IPS DF 4.7 (cell line): Measurements from ENCODE around the gene CCND1.

Experiments used
- DNase-seq: peaks from one replicate; pipeline ENCODE4 v3.0.0-alpha.2; 2013; ENCODE audit warnings: low spot score; ENCODE audit errors: extremely low read depth

CCND1 gene

GRCh38 chr11:69640260-69640994 lies 529 bp upstream of the CCND1 start:
- DNase-seq: no peak

GRCh38 chr11:69641681-69642548 lies 959 bp downstream of the CCND1 start:
- DNase-seq: no peak

- no peak for DNase-seq
Measured at GRCh38 chr11:69642549-69642912, 1.6 kb downstream of the CCND1 start.

- DNase-seq: no peak
Measured at GRCh38 chr11:69642913-69643632, 2.1 kb downstream of the CCND1 start.

- no peak for DNase-seq
Measured at GRCh38 chr11:69643646-69644045, 2.7 kb downstream of the CCND1 start.

- no peak for DNase-seq
Measured at GRCh38 chr11:69644071-69644961, 3.4 kb downstream of the CCND1 start.

- no peak for DNase-seq
Measured at GRCh38 chr11:69644962-69645675, 4.2 kb downstream of the CCND1 start.

GRCh38 chr11:69645801-69646492 lies 5.0 kb downstream of the CCND1 start:
- no peak for DNase-seq

GRCh38 chr11:69646493-69647389 lies 5.8 kb downstream of the CCND1 start:
- DNase-seq: no peak

GRCh38 chr11:69647390-69647748 lies 6.4 kb downstream of the CCND1 start:
- no peak for DNase-seq

- no peak for DNase-seq
Measured at GRCh38 chr11:69647761-69648497, 7.0 kb downstream of the CCND1 start.

GRCh38 chr11:69648679-69649575 lies 8.0 kb downstream of the CCND1 start:
- DNase-seq: no peak

- DNase-seq: no peak
Measured at GRCh38 chr11:69649576-69649900, 8.6 kb downstream of the CCND1 start.

- no peak for DNase-seq
Measured at GRCh38 chr11:69650081-69650831, 9.3 kb downstream of the CCND1 start.

- no peak for DNase-seq
Measured at GRCh38 chr11:69650832-69651344, 9.9 kb downstream of the CCND1 start.
